HG03575 (cell line): ENCODE measurements around the gene ZRANB1.

Source experiments
- ATAC-seq: cut with Tn5 transposase; IDR thresholded peaks from one replicate; pipeline ENCODE4 v1.9.1; 2021; ENCODE audit not compliant: unreplicated experiment, insufficient number of reproducible peaks, low FRiP score; ENCODE audit errors: extremely low read depth

ZRANB1 gene

GRCh38 chr10:124918191-124918830 is 23.6 kb upstream of the ZRANB1 start:
- ATAC-seq, result no peak

- no peak for ATAC-seq
These were observed 23.0 kb upstream of the ZRANB1 start for GRCh38 chr10:124918906-124919305.

- ATAC-seq, result no peak
These were observed 20.7 kb upstream of the ZRANB1 start for GRCh38 chr10:124921261-124921660.

GRCh38 chr10:124923684-124924083 is 18.2 kb upstream of the ZRANB1 start:
- no peak for ATAC-seq

- ATAC-seq, result no peak
These were observed 15.4 kb upstream of the ZRANB1 start for GRCh38 chr10:124926548-124926947.

- no peak for ATAC-seq
These were observed 13.8 kb upstream of the ZRANB1 start for GRCh38 chr10:124928087-124928486.

GRCh38 chr10:124928545-124928944 is 13.4 kb upstream of the ZRANB1 start:
- ATAC-seq, result no peak

- no peak for ATAC-seq
These were observed 6.0 kb upstream of the ZRANB1 start for GRCh38 chr10:124935946-124936345.

GRCh38 chr10:124936813-124937212 is 5.1 kb upstream of the ZRANB1 start:
- no peak for ATAC-seq

GRCh38 chr10:124939290-124939689 is 2.6 kb upstream of the ZRANB1 start:
- ATAC-seq, result no peak

- ATAC-seq, result no peak
These were observed 620 bp downstream of the ZRANB1 start for GRCh38 chr10:124942317-124943169.

- no peak for ATAC-seq
These were observed 1.6 kb downstream of the ZRANB1 start for GRCh38 chr10:124943301-124944092.

GRCh38 chr10:124944982-124945381 is 3.1 kb downstream of the ZRANB1 start:
- no peak for ATAC-seq

- ATAC-seq, result no peak
These were observed 5.0 kb downstream of the ZRANB1 start for GRCh38 chr10:124946945-124947344.

GRCh38 chr10:124949543-124949942 is 7.6 kb downstream of the ZRANB1 start:
- ATAC-seq, result no peak

- ATAC-seq, result no peak
These were observed 10.2 kb downstream of the ZRANB1 start for GRCh38 chr10:124952123-124952522.

- no peak for ATAC-seq
These were observed 11.5 kb downstream of the ZRANB1 start for GRCh38 chr10:124953421-124953820.

GRCh38 chr10:124955243-124955642 is 13.3 kb downstream of the ZRANB1 start:
- ATAC-seq, result no peak

GRCh38 chr10:124955868-124956267 is 13.9 kb downstream of the ZRANB1 start:
- no peak for ATAC-seq

- ATAC-seq, result no peak
These were observed 14.8 kb downstream of the ZRANB1 start for GRCh38 chr10:124956764-124957163.
